IPS-NIHi7 (cell line): ENCODE measurements around the gene SIN3A.
A peak's percentile ranks its signal among the peaks of the same experiment; 100 is the strongest.
"Not testable (repeated sequence)": the region's sequence is repeated elsewhere in the genome, so short reads cannot be mapped to it uniquely, and the experiment has no call there.

ENCODE experiments used
- DNase-seq: peaks from one replicate; pipeline ENCODE4 v3.0.0; 2012; ENCODE audit warnings: mixed read lengths; ENCODE audit errors: extremely low spot score

The SIN3A gene

GRCh38 chr15:75335705-75336355 is 115.7 kb downstream of the SIN3A start, which contains the start of gene COMMD4:
Gene COMMD4 (plus strand): TSS chr15:75336063. CDS start chr15:75336090, 27 bp downstream.
- DNase-seq, result peak; percentile 79

- DNase-seq, result no peak
These were observed 116.2 kb downstream of the SIN3A start for GRCh38 chr15:75335313-75335704.

- not testable (repeated sequence) for DNase-seq
These were observed 117.7 kb downstream of the SIN3A start for GRCh38 chr15:75333654-75334419.

DNA sequence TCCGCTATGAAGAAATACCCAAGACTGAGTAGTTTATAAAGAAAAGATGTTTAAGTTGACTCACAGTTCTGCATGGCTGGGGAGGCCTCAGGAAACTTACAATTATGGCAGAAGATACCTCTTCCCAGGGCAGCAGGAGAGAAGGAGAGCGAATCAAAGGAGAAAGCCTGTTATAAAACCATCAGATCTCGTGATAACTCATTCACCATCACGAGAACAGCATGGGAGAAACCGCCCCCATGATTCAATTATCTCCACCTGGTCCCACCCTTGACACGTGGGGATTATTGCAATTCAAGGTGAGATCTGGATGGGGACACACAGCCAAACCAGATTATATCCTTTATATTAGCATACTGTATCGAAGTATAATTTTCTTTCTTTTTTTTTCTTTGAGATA is 119.4 kb downstream of the SIN3A start:
- not testable (repeated sequence) for DNase-seq

DNA sequence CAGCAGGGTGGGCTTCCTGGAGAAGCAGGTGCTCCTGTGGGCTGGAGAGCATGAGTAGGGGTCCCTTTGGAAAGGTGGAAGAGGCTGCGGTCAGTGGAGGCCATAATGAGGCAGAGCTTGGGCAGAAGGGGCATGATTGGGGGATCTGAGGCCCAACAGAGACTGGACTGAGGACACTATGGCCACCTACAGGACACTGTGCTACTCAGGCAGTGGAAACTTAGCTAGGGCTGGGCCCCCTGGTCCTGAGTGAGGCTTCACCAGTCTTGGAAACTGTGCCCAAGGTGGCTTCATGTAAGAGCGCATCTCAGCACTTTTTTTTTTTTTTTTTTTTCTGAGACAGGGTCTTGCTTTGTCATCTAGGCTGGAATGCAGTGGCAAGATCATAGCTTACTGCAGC is 121.9 kb downstream of the SIN3A start:
- no peak for DNase-seq

DNA sequence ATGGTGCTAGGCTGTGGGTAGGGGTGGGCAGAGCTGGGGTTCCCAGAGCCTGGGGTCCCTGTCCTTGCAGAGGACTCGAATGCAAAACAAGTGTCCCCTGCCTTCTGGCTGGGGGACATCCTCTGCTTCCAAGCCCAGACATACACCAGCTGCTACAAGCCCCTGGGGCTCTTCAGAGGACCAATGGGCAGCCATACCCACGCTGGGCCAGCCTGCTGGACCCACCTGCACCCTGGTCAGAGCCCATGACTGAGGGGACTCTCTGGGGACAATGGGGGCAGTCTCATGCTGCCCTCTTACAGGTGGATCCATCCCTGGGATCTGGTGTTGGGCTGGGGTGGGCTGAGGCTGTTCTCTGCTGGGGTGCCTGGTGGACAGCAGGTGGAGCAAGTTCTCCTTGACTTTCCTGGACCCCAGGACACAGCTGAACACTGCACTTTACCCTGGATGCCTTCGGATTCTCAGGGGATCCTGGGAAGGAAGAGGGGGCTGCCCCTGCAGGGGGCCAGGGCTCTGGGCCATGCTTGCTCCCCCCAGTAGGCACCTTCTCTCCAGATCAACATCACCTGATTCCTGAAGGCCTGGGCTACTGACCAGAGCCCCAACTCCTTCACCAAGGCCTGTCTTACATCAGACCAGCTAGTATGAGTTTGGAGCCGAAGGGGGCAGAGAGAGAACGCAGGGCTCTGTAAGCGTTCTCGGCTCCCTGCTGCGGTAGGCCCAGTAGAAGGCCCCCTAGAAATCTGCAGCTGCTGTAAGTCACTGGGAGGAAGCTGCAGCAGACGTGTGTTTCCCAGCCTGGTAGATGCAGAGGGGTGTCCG is 122.8 kb downstream of the SIN3A start:
- no peak for DNase-seq

GRCh38 chr15:75327491-75327890 is 124.0 kb downstream of the SIN3A start:
- DNase-seq, result no peak

GRCh38 chr15:75327005-75327404 is 124.5 kb downstream of the SIN3A start:
- DNase-seq, result no peak

DNA sequence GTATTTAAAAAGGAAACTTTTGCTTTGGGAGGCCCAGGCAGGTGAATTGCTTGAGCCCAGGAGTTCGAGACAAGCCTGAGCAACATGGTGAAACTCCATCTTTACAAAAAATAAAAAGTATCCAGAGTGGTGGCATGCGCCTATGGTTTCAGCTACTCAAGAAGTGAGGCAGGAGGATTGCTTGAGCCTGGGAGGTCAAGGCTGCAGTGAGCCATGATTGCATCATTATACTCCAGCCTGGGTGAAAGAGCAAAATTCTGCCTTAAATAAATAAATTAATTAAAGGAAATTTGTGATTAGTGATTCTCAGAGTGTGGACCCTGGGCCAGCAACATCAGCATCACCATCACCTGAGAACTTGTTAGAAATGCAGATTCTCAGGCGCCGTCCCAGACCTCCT is 125.6 kb downstream of the SIN3A start:
- DNase-seq, result no peak

GRCh38 chr15:75321711-75322110 is 129.8 kb downstream of the SIN3A start:
- no peak for DNase-seq
